OCI-LY3 (cell line): ENCODE data around the gene LDHAL6B.

Experiments used
- H2AFZ ChIP-seq: fragments of 200-600, 300-600 bp; shearing (Covaris generic); 2 replicates; pipeline ENCODE4 v1.6.0; 2014; ENCODE audit warnings: antibody characterized with exemption, low read depth, low read length
- H3K27ac ChIP-seq: fragments of 200-600, 300-600 bp; sonication (generic); 2 replicates; pipeline ENCODE4 v1.5.1; 2014; ENCODE audit warnings: mild to moderate bottlenecking, low read length, moderate library complexity, mixed read lengths
- H3K27me3 ChIP-seq: fragments of 200-600, 300-600 bp; sonication (generic); 2 replicates; pipeline ENCODE4 v1.6.1; 2014; ENCODE audit warnings: low read depth, low read length, mixed read lengths
- H3K36me3 ChIP-seq: fragments of 200-600, 300-600 bp; sonication (generic); replicated peaks from 2 replicates; pipeline ENCODE3; 2014; ENCODE audit warnings: low read depth, low read length, mixed read lengths
- H3K4me1 ChIP-seq: fragments of 300-600, 200-600 bp; sonication (generic); 2 replicates; pipeline ENCODE4 v1.6.1; 2014; ENCODE audit warnings: low read length, mixed read lengths
- H3K4me2 ChIP-seq: fragments of 200-600, 300-600 bp; sonication (generic); 2 replicates; pipeline ENCODE4 v1.6.1; 2014; ENCODE audit warnings: low read length, mixed read lengths
- H3K4me3 ChIP-seq: fragments of 300-600, 200-600 bp; sonication (generic); 2 replicates; pipeline ENCODE4 v1.5.1; 2014; ENCODE audit warnings: antibody characterized with exemption, mild to moderate bottlenecking, low read length, moderate library complexity
- H3K79me2 ChIP-seq: fragments of 300-600, 200-600 bp; shearing (Covaris generic); 2 replicates; pipeline ENCODE4 v1.6.1; 2014; ENCODE audit warnings: mild to moderate bottlenecking, low read length, mixed read lengths
- H3K9ac ChIP-seq: fragments of 300-600, 200-600 bp; shearing (Covaris generic); 2 replicates; pipeline ENCODE4 v1.6.0; 2014; ENCODE audit warnings: mild to moderate bottlenecking, low read length, moderate library complexity
- H3K9me3 ChIP-seq: fragments of 200-600, 300-600 bp; shearing (Covaris generic); 2 replicates; pipeline ENCODE4 v1.6.1; 2014; ENCODE audit warnings: low read length, mixed read lengths; ENCODE audit not compliant: insufficient read depth
- H4K20me1 ChIP-seq: fragments of 200-600, 300-600 bp; sonication (generic); 2 replicates; pipeline ENCODE4 v1.6.1; 2016; ENCODE audit warnings: low read length, mixed read lengths; ENCODE audit not compliant: insufficient read depth
- CTCF ChIP-seq: fragments of 200-600, 300-600 bp; sonication (generic); IDR thresholded peaks from 2 replicates; pipeline ENCODE4 v1.5.1; 2014; ENCODE audit warnings: antibody characterized with exemption, low read length, low read depth
- EZH2phosphoT487 ChIP-seq: fragments of 200-600 bp; shearing (Covaris generic); IDR thresholded peaks from 2 replicates; pipeline ENCODE4 v1.6.1; 2018; ENCODE audit warnings: antibody characterized with exemption, mixed run types, low read depth

The LDHAL6B gene

GRCh38 chr15:59206623-59207183 lies at the start of gene LDHAL6B:
TSS of gene LDHAL6B (plus strand) at chr15:59206843. CDS start at chr15:59206941, 98 bp downstream.
- H3K4me3 ChIP-seq, result no peak within 1 kb of the TSS
- no peak within 1 kb of the TSS for H3K9ac ChIP-seq
- no peaks in the 10 kb centered on the region for H4K20me1 ChIP-seq
- no peak for TF ChIP-seq EZH2phosphoT487
- TF ChIP-seq CTCF, result no peak
- H3K79me2 ChIP-seq, result no peaks in the 10 kb centered on the region
- peaks cover 10% of the 10 kb centered on the region for H3K4me1 ChIP-seq
- H3K9me3 ChIP-seq, result no peaks in the 10 kb centered on the region
- no peaks in the 10 kb centered on the region for H3K27me3 ChIP-seq
- no peak within 1 kb of the TSS for H2AFZ ChIP-seq
- no peak within 1 kb of the TSS for H3K27ac ChIP-seq
- H3K36me3 ChIP-seq, result peaks cover 6% of the 10 kb centered on the region
- H3K4me2 ChIP-seq, result peak within 1 kb of the TSS; percentile 1; the same call in 1 of the 2 replicates

- no peaks in the 10 kb centered on the region for H3K27me3 ChIP-seq
- no peaks in the 10 kb centered on the region for H3K79me2 ChIP-seq
- TF ChIP-seq CTCF (no peak), EZH2phosphoT487 (no peak)
- no peak overlapping the region for H3K9ac ChIP-seq
- no peaks in the 10 kb centered on the region for H3K9me3 ChIP-seq
- peaks cover 7% of the 10 kb centered on the region for H3K36me3 ChIP-seq
- no peak overlapping the region for H3K4me2 ChIP-seq
- no peaks in the 10 kb centered on the region for H3K4me1 ChIP-seq
- no peak overlapping the region for H3K27ac ChIP-seq
- H3K4me3 ChIP-seq, result no peak overlapping the region
- no peak overlapping the region for H2AFZ ChIP-seq
- H4K20me1 ChIP-seq, result no peaks in the 10 kb centered on the region
Measured at GRCh38 chr15:59157396-59157795, 49.2 kb upstream of the LDHAL6B start.

GRCh38 chr15:59157840-59158700 lies 48.6 kb upstream of the LDHAL6B start:
- Histone ChIP-seq H3K4me3 (no peak overlapping the region), H3K79me2 (no peaks in the 10 kb centered on the region), H4K20me1 (no peaks in the 10 kb centered on the region), H3K4me2 (no peak overlapping the region), H3K27ac (no peak overlapping the region), H3K9me3 (no peaks in the 10 kb centered on the region), H3K9ac (no peak overlapping the region), H3K36me3 (peaks cover 7% of the 10 kb centered on the region), H3K27me3 (no peaks in the 10 kb centered on the region), H3K4me1 (no peaks in the 10 kb centered on the region), H2AFZ (no peak overlapping the region)
- TF ChIP-seq EZH2phosphoT487 (no peak), CTCF (no peak)

GRCh38 chr15:59158701-59159034 lies 48.0 kb upstream of the LDHAL6B start:
- Histone ChIP-seq H3K36me3 (peaks cover 3% of the 10 kb centered on the region), H3K79me2 (no peaks in the 10 kb centered on the region), H3K27ac (no peak overlapping the region), H4K20me1 (no peaks in the 10 kb centered on the region), H3K9me3 (no peaks in the 10 kb centered on the region), H2AFZ (no peak overlapping the region), H3K27me3 (no peaks in the 10 kb centered on the region), H3K4me3 (no peak overlapping the region), H3K4me2 (no peak overlapping the region), H3K9ac (no peak overlapping the region), H3K4me1 (no peaks in the 10 kb centered on the region)
- no peak for TF ChIP-seq EZH2phosphoT487
- no peak for TF ChIP-seq CTCF
